A549 (cell line): Measurements from ENCODE around the gene WWC1. TPM values are rescaled to one million over a fixed set of nuclear protein-coding genes. Genes with fewer than 3 reads are reported as not detected.

Experiments used
- ATAC-seq, 2 experiments: fragments of 200-7000 bp in 1 of 2; fragments of >200 bp in 1 of 2; cut with Nextera tagmentation in 1 of 2; cut with Tn5 transposase in 1 of 2; 3 replicates each; pipeline versions ENCODE4 v1.8.0 to v1.9.1; 2018 to 2020; ENCODE audit warnings: mild to moderate bottlenecking in 1 of 2, moderate library complexity in 1 of 2
- CTCF ChIA-PET: fragments of 300-600 bp; sonication (Branson Sonifier 250); formaldehyde crosslinking; extraction: SDS; loops from one replicate; lab custom pipeline; 2021; ENCODE audit warnings: antibody characterized with exemption, inconsistent platforms; lab: Yijun Ruan, JAX
- POLR2A ChIA-PET: fragments of 350-600 bp; formaldehyde crosslinking; extraction: SDS; loops from one replicate; lab custom pipeline; 2021; ENCODE audit warnings: antibody characterized with exemption, inconsistent platforms; lab: Yijun Ruan, JAX
- DNase-seq, 2 experiments: peaks; one replicate each; pipeline versions ENCODE4 v3.0.0 to v3.0.0-alpha.2; 2011 to 2016; ENCODE audit warnings: low read depth in 1 of 2, low spot score in 1 of 2
- FAIRE-seq: peaks from 2 replicates; lab custom pipeline; 2011; peaks lifted over from hg19 to GRCh38; lab: Jason Lieb, UNC
- H3K27ac ChIP-seq, 2 experiments: fragments of >200 bp; sonication (Bioruptor Twin); formaldehyde crosslinking; 3 replicates each; pipeline ENCODE4 v1.5.1; 2016 to 2017
- H3K4me1 ChIP-seq: fragments of >200 bp; sonication (Bioruptor Twin); formaldehyde crosslinking; 3 replicates; pipeline ENCODE4 v1.6.1; 2016
- H3K4me2 ChIP-seq: fragments of >200 bp; sonication (Bioruptor Twin); formaldehyde crosslinking; 3 replicates; pipeline ENCODE4 v1.6.1; 2016
- H3K4me3 ChIP-seq: fragments of >200 bp; sonication (Bioruptor Twin); formaldehyde crosslinking; 3 replicates; pipeline ENCODE4 v1.5.1; 2016
- H3K9me3 ChIP-seq: fragments of >200 bp; sonication (Bioruptor Twin); formaldehyde crosslinking; 3 replicates; pipeline ENCODE4 v1.6.1; 2016
- CEBPB ChIP-seq, 2 experiments: fragments of >200 bp in 1 of 2; sonication (Bioruptor Twin) in 1 of 2; formaldehyde crosslinking in 1 of 2; IDR thresholded peaks; 2 replicates each; pipeline ENCODE4 v1.6.1; 2012 to 2016
- CHD2 ChIP-seq: fragments of 150-350 bp; IDR thresholded peaks from 2 replicates; pipeline ENCODE4 v1.6.1; 2014; ENCODE audit warnings: low read length; ENCODE audit not compliant: partially characterized antibody
- CTCF ChIP-seq: fragments of >200 bp; sonication (Bioruptor Twin); formaldehyde crosslinking; IDR thresholded peaks from 3 replicates; pipeline ENCODE4 v1.5.1; 2016
- EP300 ChIP-seq, 2 experiments: fragments of >200 bp; sonication (Bioruptor Twin); formaldehyde crosslinking; IDR thresholded peaks; 2 replicates in 1 of 2; 3 replicates in 1 of 2; pipeline ENCODE4 v1.6.1; 2016 to 2017
- FOSL2 ChIP-seq, 2 experiments: fragments of 450-650 bp in 1 of 2; fragments of >200 bp in 1 of 2; sonication (Bioruptor Twin) in 1 of 2; formaldehyde crosslinking; IDR thresholded peaks; 2 replicates each; pipeline versions ENCODE4 v1.5.0 to v1.6.1; 2016 to 2020; ENCODE audit warnings: mild to moderate bottlenecking in 1 of 2, moderate library complexity in 1 of 2
- GATA3 ChIP-seq: IDR thresholded peaks from 2 replicates; pipeline ENCODE4 v1.6.1; 2012; ENCODE audit warnings: borderline replicate concordance
- HDAC2 ChIP-seq: fragments of 200-600 bp; sonication (generic); IDR thresholded peaks from 2 replicates; pipeline ENCODE4 v1.6.1; 2016
- HEYL ChIP-seq: fragments of 250-450 bp; sonication (Bioruptor Pico); IDR thresholded peaks from 2 replicates; pipeline ENCODE4 v1.8.0; 2021; ENCODE audit warnings: mild to moderate bottlenecking, moderate library complexity
- HMGXB4 ChIP-seq: fragments of 250-450 bp; sonication (Bioruptor Pico); IDR thresholded peaks from 2 replicates; pipeline ENCODE4 v1.5.0; 2021; ENCODE audit warnings: mild to moderate bottlenecking, moderate library complexity, borderline replicate concordance
- HOXA7 ChIP-seq: fragments of 250-450 bp; sonication (Bioruptor Pico); IDR thresholded peaks from 2 replicates; pipeline ENCODE4 v1.5.0; 2020; ENCODE audit warnings: mild to moderate bottlenecking, moderate library complexity
- JUNB ChIP-seq: fragments of >200 bp; sonication (Bioruptor Twin); formaldehyde crosslinking; IDR thresholded peaks from 2 replicates; pipeline ENCODE4 v1.6.1; 2016
- MAX ChIP-seq: IDR thresholded peaks from 2 replicates; pipeline ENCODE4 v1.6.1; 2012
- NR3C1 ChIP-seq: fragments of >200 bp; sonication (Bioruptor Twin); formaldehyde crosslinking; IDR thresholded peaks from 3 replicates; pipeline ENCODE4 v1.6.1; 2017
- PHF8 ChIP-seq: fragments of 200-600 bp; sonication (generic); IDR thresholded peaks from 2 replicates; pipeline ENCODE4 v1.6.1; 2016; ENCODE audit warnings: low read depth, mild to moderate bottlenecking, antibody characterized with exemption, moderate library complexity, borderline replicate concordance
- POLR2A ChIP-seq: IDR thresholded peaks from 2 replicates; pipeline ENCODE4 v1.6.1; 2012; ENCODE audit warnings: mild to moderate bottlenecking, low read length
- RNF2 ChIP-seq: fragments of 200-600 bp; sonication (generic); IDR thresholded peaks from 2 replicates; pipeline ENCODE4 v1.6.1; 2016; ENCODE audit warnings: low read depth, mild to moderate bottlenecking, antibody characterized with exemption, moderate library complexity, borderline replicate concordance
- SMC3 ChIP-seq: fragments of >200 bp; sonication (Bioruptor Twin); formaldehyde crosslinking; IDR thresholded peaks from 3 replicates; pipeline ENCODE4 v1.6.1; 2018; ENCODE audit warnings: inconsistent platforms
- SREBF2 ChIP-seq: fragments of 450-650 bp; IDR thresholded peaks from 2 replicates; pipeline ENCODE4 v1.6.1; 2014; ENCODE audit warnings: mild to moderate bottlenecking, moderate library complexity
- TP53 ChIP-seq: fragments of 250-450 bp; sonication (Bioruptor Pico); IDR thresholded peaks from 2 replicates; pipeline ENCODE4 v1.5.0; 2021; ENCODE audit warnings: mild to moderate bottlenecking, moderate library complexity
- ZNF302 ChIP-seq: fragments of 250-450 bp; sonication (Bioruptor Pico); IDR thresholded peaks from 2 replicates; pipeline ENCODE4 v1.9.0; 2021; ENCODE audit warnings: inconsistent platforms, mild to moderate bottlenecking, moderate library complexity
- WGBS: methylation state at CpG from one replicate; pipeline ENCODE4 v1.1.6; 2017; ENCODE audit errors: missing lambda C conversion rate; 5-methylcytosine and 5-hydroxymethylcytosine counted together
- polyA plus RNA-seq, 4 experiments: library from polyadenylated mRNA; depleted of rRNA in 3 of 4; stranded (reverse); fragments of >200 nt; fragmentation: RNase III in 1 of 4; extraction: RNeasy Plus Mini Kit Qiagen cat#74134 plus additional on column Dnase treatment in 1 of 4; gene quantifications; 2 replicates in 3 of 4; 3 replicates in 1 of 4; pipeline ENCODE4 v1.2.3, GENCODE V29; 2011 to 2017
- TF ChIP-seq, protein P1 (sequence below): fragments of >200 bp; sonication (Bioruptor Twin); formaldehyde crosslinking; IDR thresholded peaks from 3 replicates; pipeline ENCODE4 v1.6.1; 2016

WWC1 gene
- polyA plus RNA-seq, 2 of the 4 experiments (the other 2 are of a cell fraction) = 88.5 to 98.1 TPM

DNA sequence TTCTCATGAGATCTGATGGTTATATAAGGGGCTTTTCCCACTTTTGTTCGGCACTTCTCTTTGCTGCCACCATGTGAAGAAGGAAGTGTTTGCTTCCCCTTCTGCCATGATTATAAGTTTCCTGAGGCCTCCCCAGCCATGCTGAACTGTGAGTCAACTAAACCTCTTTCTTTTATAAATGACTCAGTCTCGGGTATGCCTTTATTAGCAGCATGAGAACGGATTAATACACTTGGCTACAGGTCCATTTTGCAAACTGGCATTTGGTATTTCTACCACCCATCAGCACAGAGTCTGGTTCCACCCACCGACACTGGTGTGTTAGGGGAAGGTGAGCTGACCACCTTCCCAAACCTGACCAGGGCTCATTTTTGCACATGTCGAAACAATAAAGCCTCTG, 146.9 kb downstream of the WWC1 start:
- CTCF ChIA-PET = interaction anchor here (0.6 to 1.2 kb wide), 3 partner anchors 16 to 74 kb away, joined by 3 read pairs; no protein-coding TSS in a partner anchor
- H3K4me3 ChIP-seq = no peak overlapping the region
- H3K4me2 ChIP-seq = no peak overlapping the region
- no peaks in the 10 kb centered on the region for H3K9me3 ChIP-seq
- 0 out of 3 replicates have a peak, but pooled peaks cover 8% of the 10 kb centered on the region for H3K4me1 ChIP-seq
- DNase-seq (no peak), ATAC-seq (no peak), FAIRE-seq (no peak)
- POLR2A ChIA-PET = no interaction called here
- WGBS = 79% methylated on average over 5 of the region's 5 CpGs
- no peak for TF ChIP-seq CTCF
- H3K27ac ChIP-seq = no peak overlapping the region

- POLR2A ChIA-PET = no interaction called here
- Histone ChIP-seq H3K27ac (no peak overlapping the region), H3K4me2 (no peak overlapping the region), H3K4me3 (no peak overlapping the region), H3K9me3 (no peaks in the 10 kb centered on the region), H3K4me1 (no peaks in the 10 kb centered on the region)
- CTCF ChIA-PET = no interaction called here
- no peak for ATAC-seq
- TF ChIP-seq PHF8 = no peak
- no peak for TF ChIP-seq HDAC2
- TF ChIP-seq SREBF2 = no peak
- no peak for TF ChIP-seq EP300 (IDR thresholded peaks at IDR 0.05)
- no peak for TF ChIP-seq JUNB
- no peak for TF ChIP-seq TP53
- TF ChIP-seq POLR2A = no peak
- TF ChIP-seq NR3C1 = no peak
- TF ChIP-seq GATA3 = no peak
- TF ChIP-seq HMGXB4 (CRISPR knock-in tag) = no peak
- TF ChIP-seq HOXA7 (CRISPR knock-in tag) = no peak
- TF ChIP-seq RNF2 = no peak
- TF ChIP-seq HEYL (CRISPR knock-in tag) = no peak
- no peak for TF ChIP-seq CHD2
- TF ChIP-seq, protein P1, sequence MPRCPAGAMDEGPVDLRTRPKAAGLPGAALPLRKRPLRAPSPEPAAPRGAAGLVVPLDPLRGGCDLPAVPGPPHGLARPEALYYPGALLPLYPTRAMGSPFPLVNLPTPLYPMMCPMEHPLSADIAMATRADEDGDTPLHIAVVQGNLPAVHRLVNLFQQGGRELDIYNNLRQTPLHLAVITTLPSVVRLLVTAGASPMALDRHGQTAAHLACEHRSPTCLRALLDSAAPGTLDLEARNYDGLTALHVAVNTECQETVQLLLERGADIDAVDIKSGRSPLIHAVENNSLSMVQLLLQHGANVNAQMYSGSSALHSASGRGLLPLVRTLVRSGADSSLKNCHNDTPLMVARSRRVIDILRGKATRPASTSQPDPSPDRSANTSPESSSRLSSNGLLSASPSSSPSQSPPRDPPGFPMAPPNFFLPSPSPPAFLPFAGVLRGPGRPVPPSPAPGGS = no peak
- TF ChIP-seq CEBPB (IDR thresholded peaks at IDR 0.05) = no peak
- no peak for TF ChIP-seq FOSL2 (IDR thresholded peaks at IDR 0.05)
- no peak for TF ChIP-seq FOSL2 (CRISPR knock-in tag; IDR thresholded peaks at IDR 0.05)
- no peak for TF ChIP-seq SMC3
- TF ChIP-seq MAX = no peak
- no peak for FAIRE-seq
- DNase-seq = no peak
Measured at GRCh38 chr5:168443533-168443932, 152.1 kb downstream of the WWC1 start.

DNA sequence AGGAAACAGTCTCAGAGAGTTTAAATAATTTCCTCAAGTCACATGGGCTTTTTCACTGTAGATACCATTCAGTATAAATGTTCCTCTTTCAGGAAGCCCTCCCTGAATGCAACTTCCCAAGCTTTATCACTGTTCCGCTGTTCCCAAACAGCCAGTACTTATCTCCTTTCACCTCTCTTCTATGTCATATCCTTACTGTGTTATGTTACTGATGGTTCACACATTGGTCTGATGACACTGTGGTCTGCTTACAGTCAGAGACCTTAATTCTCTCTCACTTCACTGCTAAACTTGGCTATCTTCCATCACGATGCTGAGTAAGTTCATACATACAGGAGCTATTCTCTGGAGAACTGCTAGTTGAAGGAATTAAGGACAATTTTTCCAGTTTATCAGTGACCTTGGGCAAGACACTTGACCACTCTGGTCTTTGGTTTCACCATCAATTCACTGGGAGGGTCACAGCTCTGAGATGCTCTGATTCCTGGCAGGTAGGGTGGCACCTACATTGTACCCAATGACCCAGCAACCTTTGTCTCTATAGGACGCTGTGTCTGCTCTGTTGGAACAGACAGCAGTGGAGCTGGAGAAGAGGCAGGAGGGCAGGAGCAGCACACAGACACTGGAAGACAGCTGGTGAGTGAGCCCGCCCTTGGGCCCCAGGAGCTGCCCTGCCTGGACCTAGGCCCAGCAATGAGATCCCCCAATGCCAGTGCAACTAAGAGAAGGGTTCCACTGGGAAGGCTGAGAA, 152.7 kb downstream of the WWC1 start:
- FAIRE-seq (no peak), DNase-seq (no peak), ATAC-seq (no peak; a peak in 1 of 6 replicates)
- WGBS = 98% methylated on average over 4 of the region's 4 CpGs
- no peak overlapping the region for H3K4me3 ChIP-seq
- H3K4me1 ChIP-seq = no peaks in the 10 kb centered on the region
- H3K4me2 ChIP-seq = no peak overlapping the region
- TF ChIP-seq ZNF302 (CRISPR knock-in tag) (no peak), TP53 (no peak)
- H3K9me3 ChIP-seq = no peaks in the 10 kb centered on the region
- ChIA-PET CTCF (no interaction called here), POLR2A (no interaction called here)
- no peak overlapping the region for H3K27ac ChIP-seq
